ENCODE data around the gene HOXA9.

DNA sequence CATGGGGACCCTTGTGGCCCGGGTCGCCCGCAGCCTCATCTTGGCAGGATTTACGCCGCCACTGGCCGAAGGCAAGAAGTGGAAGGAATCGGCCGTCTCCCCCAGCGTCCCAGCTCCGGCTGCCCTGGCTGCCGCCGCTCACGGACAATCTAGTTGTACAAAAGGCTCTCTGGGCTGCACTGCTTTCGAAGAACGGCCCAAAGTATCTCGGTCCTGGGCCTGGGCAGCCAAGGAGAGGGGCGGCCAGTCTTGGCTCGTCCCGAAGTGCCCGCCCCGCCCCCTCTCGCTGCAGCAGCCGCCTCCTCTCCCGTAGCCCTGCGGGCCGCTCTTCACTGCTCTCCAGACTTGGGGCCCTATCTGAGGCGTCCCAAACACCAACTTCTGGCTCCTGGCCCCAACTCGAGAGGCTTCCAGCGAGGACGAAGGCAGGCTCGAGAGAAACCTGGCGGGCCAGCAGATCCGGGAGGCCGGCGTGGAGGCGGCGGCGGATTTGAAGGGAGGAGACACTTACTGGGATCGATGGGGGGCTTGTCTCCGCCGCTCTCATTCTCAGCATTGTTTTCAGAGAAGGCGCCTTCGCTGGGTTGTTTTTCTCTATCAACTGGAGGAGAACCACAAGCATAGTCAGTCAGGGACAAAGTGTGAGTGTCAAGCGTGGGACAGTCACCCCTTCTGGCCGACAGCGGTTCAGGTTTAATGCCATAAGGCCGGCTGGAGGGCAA lies 809 bp downstream of the HOXA9 start:
- TF ChIP-seq, protein P1, sequence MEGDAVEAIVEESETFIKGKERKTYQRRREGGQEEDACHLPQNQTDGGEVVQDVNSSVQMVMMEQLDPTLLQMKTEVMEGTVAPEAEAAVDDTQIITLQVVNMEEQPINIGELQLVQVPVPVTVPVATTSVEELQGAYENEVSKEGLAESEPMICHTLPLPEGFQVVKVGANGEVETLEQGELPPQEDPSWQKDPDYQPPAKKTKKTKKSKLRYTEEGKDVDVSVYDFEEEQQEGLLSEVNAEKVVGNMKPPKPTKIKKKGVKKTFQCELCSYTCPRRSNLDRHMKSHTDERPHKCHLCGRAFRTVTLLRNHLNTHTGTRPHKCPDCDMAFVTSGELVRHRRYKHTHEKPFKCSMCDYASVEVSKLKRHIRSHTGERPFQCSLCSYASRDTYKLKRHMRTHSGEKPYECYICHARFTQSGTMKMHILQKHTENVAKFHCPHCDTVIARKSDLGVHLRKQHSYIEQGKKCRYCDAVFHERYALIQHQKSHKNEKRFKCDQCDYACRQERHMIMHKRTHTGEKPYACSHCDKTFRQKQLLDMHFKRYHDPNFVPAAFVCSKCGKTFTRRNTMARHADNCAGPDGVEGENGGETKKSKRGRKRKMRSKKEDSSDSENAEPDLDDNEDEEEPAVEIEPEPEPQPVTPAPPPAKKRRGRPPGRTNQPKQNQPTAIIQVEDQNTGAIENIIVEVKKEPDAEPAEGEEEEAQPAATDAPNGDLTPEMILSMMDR (conservative IDR thresholded peaks at IDR 0.05 in 1 of 2, IDR thresholded peaks at IDR 0.05 in 1 of 2; ENCODE audit: extremely low read depth in 1 of 2, insufficient read depth in 1 of 2, low read depth in 1 of 2, low read length in 2 of 2): peak in 1 of 2 donors; percentile 16
- TF ChIP-seq EZH2 (IDR thresholded peaks at IDR 0.05; ENCODE audit: borderline replicate concordance, low read length): no peak

Data from mammary epithelial cell (primary cell).